Measurements from ENCODE around the gene RRP15. TPM values are rescaled to one million over a fixed set of nuclear protein-coding genes. Genes with fewer than 3 reads are reported as not detected.

The RRP15 gene
- total and polyA plus RNA-seq, 2 of the 13 experiments (the other 11 are each of a cell fraction or from before 2014, with no cell fraction given) = 2.1 to 37.5 TPM

DNA sequence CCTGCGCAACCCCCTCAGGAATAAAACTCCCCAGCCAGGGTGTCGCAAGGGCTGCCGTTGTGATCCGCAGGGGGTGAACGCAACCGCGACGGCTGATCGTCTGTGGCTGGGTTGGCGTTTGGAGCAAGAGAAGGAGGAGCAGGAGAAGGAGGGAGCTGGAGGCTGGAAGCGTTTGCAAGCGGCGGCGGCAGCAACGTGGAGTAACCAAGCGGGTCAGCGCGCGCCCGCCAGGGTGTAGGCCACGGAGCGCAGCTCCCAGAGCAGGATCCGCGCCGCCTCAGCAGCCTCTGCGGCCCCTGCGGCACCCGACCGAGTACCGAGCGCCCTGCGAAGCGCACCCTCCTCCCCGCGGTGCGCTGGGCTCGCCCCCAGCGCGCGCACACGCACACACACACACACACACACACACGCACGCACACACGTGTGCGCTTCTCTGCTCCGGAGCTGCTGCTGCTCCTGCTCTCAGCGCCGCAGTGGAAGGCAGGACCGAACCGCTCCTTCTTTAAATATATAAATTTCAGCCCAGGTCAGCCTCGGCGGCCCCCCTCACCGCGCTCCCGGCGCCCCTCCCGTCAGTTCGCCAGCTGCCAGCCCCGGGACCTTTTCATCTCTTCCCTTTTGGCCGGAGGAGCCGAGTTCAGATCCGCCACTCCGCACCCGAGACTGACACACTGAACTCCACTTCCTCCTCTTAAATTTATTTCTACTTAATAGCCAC, 60.7 kb downstream of the RRP15 start (continued):
- TF ChIP-seq GATAD1 (CRISPR knock-in tag; IDR thresholded peaks at IDR 0.05) = no peak
- no peak for TF ChIP-seq ATF3 (CRISPR knock-in tag; IDR thresholded peaks at IDR 0.05)
- no peak for TF ChIP-seq SP5 (CRISPR knock-in tag; IDR thresholded peaks at IDR 0.05; ENCODE audit: borderline replicate concordance, low read depth)
- TF ChIP-seq ZNF205 (CRISPR knock-in tag; IDR thresholded peaks at IDR 0.05) = no peak
- 0 out of 2 replicates have a peak, but pooled peaks have one; percentile 28 for TF ChIP-seq MAZ (IDR thresholded peaks at IDR 0.05; ENCODE audit: borderline replicate concordance, low read depth, low read length)
- no peak for TF ChIP-seq MAZ (CRISPR knock-in tag; IDR thresholded peaks at IDR 0.05; ENCODE audit: low read depth)
- TF ChIP-seq ZMYM3 (CRISPR knock-in tag; IDR thresholded peaks at IDR 0.05) = peak; percentile 22; the same call in 1 of the 2 replicates
- TF ChIP-seq KDM5B (CRISPR knock-in tag; IDR thresholded peaks at IDR 0.05; ENCODE audit: borderline replicate concordance) = peak; percentile 47; the same call in 1 of the 2 replicates
- peak; percentile 37; the same call in 1 of the 2 replicates for TF ChIP-seq BHLHE40 (IDR thresholded peaks at IDR 0.05; ENCODE audit: low read length)
- TF ChIP-seq ZNF275 (CRISPR knock-in tag; IDR thresholded peaks at IDR 0.05; ENCODE audit: borderline replicate concordance) = no peak
- no peak for TF ChIP-seq ZNF614 (CRISPR knock-in tag; IDR thresholded peaks at IDR 0.05; ENCODE audit: borderline replicate concordance)
- 0 out of 2 replicates have a peak, but pooled peaks have one; percentile 37 for TF ChIP-seq ARNT2 (CRISPR knock-in tag; IDR thresholded peaks at IDR 0.05; ENCODE audit: low read depth)
- no peak for TF ChIP-seq ZNF558 (CRISPR knock-in tag; IDR thresholded peaks at IDR 0.05; ENCODE audit: borderline replicate concordance)
- TF ChIP-seq SALL2 (CRISPR knock-in tag; IDR thresholded peaks at IDR 0.05) = no peak
- 0 out of 2 replicates have a peak, but pooled peaks have one; percentile 28 for TF ChIP-seq HOXA3 (CRISPR knock-in tag; IDR thresholded peaks at IDR 0.05)
- peak; percentile 24; the same call in 1 of the 2 replicates for TF ChIP-seq GABPB1 (CRISPR knock-in tag; IDR thresholded peaks at IDR 0.05)
- TF ChIP-seq YEATS4 (CRISPR knock-in tag; IDR thresholded peaks at IDR 0.05; ENCODE audit: borderline replicate concordance) = 0 out of 2 replicates have a peak, but pooled peaks have one; percentile 16
- TF ChIP-seq AGO2 (optimal IDR thresholded peaks at IDR 0.05; ENCODE audit: low read depth, low read length) = peak; percentile 39
- TF ChIP-seq ARID5B (CRISPR knock-in tag; IDR thresholded peaks at IDR 0.05) = no peak
- peak; percentile 82 for TF ChIP-seq ZNF263 (CRISPR knock-in tag; IDR thresholded peaks at IDR 0.05)
- no peak for TF ChIP-seq NCOA2 (CRISPR knock-in tag; IDR thresholded peaks at IDR 0.05)
- TF ChIP-seq ZBTB38 (CRISPR knock-in tag; IDR thresholded peaks at IDR 0.05) = 0 out of 2 replicates have a peak, but pooled peaks have one; percentile 15
- TF ChIP-seq SAP130 (CRISPR knock-in tag; IDR thresholded peaks at IDR 0.05; ENCODE audit: low read depth) = no peak

Data from HepG2 (cell line).